Thyroid gland (tissue), 4 donors: Measurements from ENCODE around the gene MOB4. TPM values are rescaled to one million over a fixed set of nuclear protein-coding genes. Genes with fewer than 3 reads are reported as not detected.

ENCODE experiments used
- DNase-seq, 2 donors: peaks; one replicate each; pipeline ENCODE4 v3.0.0-alpha.2; 2019
- H3K27ac ChIP-seq, 3 donors: fragments of 200-600 bp; sonication (generic); 1 replicate in 2 of 3; 2 replicates in 1 of 3; pipeline ENCODE4 v1.5.1; 2016 to 2019; ENCODE audit warnings: mild to moderate bottlenecking in 1 of 3, moderate library complexity in 1 of 3
- H3K27me3 ChIP-seq: fragments of 200-600 bp; sonication (generic); one replicate; pipeline ENCODE4 v1.5.1; 2019
- H3K36me3 ChIP-seq, 2 donors: fragments of 200-600 bp; sonication (generic); one replicate each; pipeline ENCODE4 v1.5.1; 2016 to 2019
- H3K4me1 ChIP-seq, 2 donors: fragments of 200-600 bp; sonication (generic); one replicate each; pipeline ENCODE4 v1.5.1; 2017 to 2019
- H3K4me3 ChIP-seq, 3 donors: fragments of 200-600 bp; sonication (generic); replicated peaks in 1 of 3; 1 replicate in 2 of 3; 2 replicates in 1 of 3; pipeline ENCODE4 v1.5.1; 2016; ENCODE audit warnings: mild to moderate bottlenecking in 1 of 3
- H3K9me3 ChIP-seq: fragments of 200-600 bp; sonication (generic); one replicate; pipeline ENCODE4 v1.5.1; 2017
- CTCF ChIP-seq, 6 experiments: fragments of 200-600 bp in 3 of 6; fragments of 450-650 bp in 3 of 6; sonication (generic) in 3 of 6; IDR thresholded peaks; one replicate each; pipeline ENCODE4 v1.5.1; 2016 to 2019; ENCODE audit warnings: antibody characterized with exemption in 6 of 6, mild to moderate bottlenecking in 2 of 6, inconsistent platforms in 1 of 6, moderate library complexity in 1 of 6
- POLR2A ChIP-seq, 2 donors: fragments of 450-650 bp; IDR thresholded peaks; one replicate each; pipeline ENCODE4 v1.6.1; 2017; ENCODE audit warnings: antibody characterized with exemption in 2 of 2, mild to moderate bottlenecking in 2 of 2, moderate library complexity in 1 of 2
- WGBS, 2 donors: methylation state at CpG; one replicate each; pipeline ENCODE4 v1.1.5; 2017; 5-methylcytosine and 5-hydroxymethylcytosine counted together
- intact Hi-C: fragments of 100-400 bp; cut with DNase I; formaldehyde crosslinking; loops from one replicate; pipeline ENCODE4 v1.15.1; 2023
- total RNA-seq, 4 donors: library from RNA; depleted of rRNA; stranded (reverse); fragments of >200 nt; gene quantifications; one replicate each; pipeline ENCODE4 v1.2.3, GENCODE V29; 2016

Gene MOB4
- total RNA-seq, 4 donors from 2014 or later = 24.7 to 36.1 (median 28.6) TPM

DNA sequence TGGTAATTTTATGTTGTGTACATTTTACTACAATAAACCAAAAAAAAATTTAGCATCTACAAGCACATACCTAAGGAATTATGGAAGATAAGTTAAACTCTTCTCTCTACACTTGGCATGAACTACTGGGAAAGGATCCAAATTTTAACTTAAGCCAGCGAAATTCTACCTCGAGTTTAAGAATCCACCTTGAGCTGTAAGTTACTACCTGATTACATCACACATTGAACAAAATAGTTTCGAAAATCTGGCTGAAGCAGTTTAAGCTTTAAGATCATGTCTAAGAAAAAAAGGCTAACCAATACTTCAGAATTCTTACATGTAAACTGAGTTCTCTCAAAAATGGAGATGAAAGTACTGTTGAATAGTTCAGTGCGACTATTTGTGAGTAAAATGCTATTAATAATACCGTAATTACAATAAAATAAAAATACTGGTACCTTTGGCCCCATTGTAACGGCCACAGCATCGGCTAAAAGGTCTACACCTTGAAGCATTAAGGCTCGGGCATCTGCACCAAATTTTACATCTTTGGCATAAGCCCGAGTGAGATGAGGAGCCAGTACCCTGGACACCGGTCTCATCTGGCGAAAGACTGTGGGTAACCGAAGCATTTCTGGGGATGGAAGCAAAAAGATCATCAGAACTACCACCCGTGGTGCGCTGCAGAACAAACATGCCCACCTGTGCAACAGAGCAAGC lies 17.5 kb upstream of the MOB4 start:
- Histone ChIP-seq H3K36me3 (peaks cover 34% of the 10 kb centered on the region in 2 donors), H3K9me3 (no peaks in the 10 kb centered on the region), H3K4me3 (peak overlapping the region; percentile 0 to 94 (median 84)), H3K4me1 (peaks cover 13 to 30% of the 10 kb centered on the region in 2 donors), H3K27me3 (no peaks in the 10 kb centered on the region), H3K27ac (peak overlapping the region in 2 of 3 donors; percentile 100)
- no peak for DNase-seq
- intact Hi-C loops = no loop called here
- TF ChIP-seq POLR2A (IDR thresholded peaks at IDR 0.05) (no peak), CTCF (IDR thresholded peaks at IDR 0.05) (no peak)
- 14 to 19% methylated on average over 14 of the region's 14 CpGs for WGBS, 2 donors

DNA sequence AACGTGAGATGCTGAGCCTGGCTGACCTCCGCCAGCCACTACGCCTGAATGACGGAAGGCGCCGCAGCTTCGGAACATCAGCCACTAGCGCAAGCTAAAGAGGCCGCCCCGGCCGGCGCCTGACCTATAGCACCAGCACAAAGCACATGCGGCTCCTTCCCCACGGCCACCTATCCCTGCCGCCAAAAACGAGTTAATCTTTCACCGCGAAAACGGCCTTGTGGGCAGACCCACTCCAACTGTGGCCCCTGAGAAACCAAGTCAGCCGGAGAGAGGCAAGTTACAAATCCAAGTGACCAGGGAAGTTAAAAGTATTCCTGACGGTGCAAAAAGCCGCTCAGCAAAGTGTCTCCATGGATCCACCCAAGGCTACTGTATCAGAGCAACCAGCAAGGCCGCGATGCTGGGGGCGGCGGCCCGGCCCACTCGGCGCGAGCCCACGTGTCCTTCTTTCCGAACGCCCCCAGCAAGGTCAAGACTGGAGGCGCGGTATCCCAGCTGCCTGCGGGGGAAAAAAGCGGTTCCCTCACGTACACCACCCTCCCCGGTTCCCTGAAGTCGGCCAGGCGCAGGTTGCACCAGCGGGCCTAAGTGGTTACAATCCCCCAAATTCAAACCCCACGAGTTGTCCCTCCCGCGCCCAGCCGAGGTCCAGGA lies 16.8 kb upstream of the MOB4 start:
- intact Hi-C loops = no loop called here
- Histone ChIP-seq H3K4me1 (peaks cover 13 to 30% of the 10 kb centered on the region in 2 donors), H3K9me3 (no peaks in the 10 kb centered on the region), H3K36me3 (peaks cover 28 to 34% of the 10 kb centered on the region in 2 donors), H3K4me3 (peak overlapping the region; percentile 83 to 94 (median 84)), H3K27me3 (no peaks in the 10 kb centered on the region), H3K27ac (peak overlapping the region; percentile 75 to 100 (median 100))
- TF ChIP-seq CTCF (IDR thresholded peaks at IDR 0.05) = no peak
- TF ChIP-seq POLR2A (IDR thresholded peaks at IDR 0.05) = peak in 1 of 2 donors; percentile 43
- DNase-seq = peak; percentile 64 to 69
- WGBS, 2 donors = 0 to 1% methylated on average over 22 to 26 of the region's 46 CpGs

DNA sequence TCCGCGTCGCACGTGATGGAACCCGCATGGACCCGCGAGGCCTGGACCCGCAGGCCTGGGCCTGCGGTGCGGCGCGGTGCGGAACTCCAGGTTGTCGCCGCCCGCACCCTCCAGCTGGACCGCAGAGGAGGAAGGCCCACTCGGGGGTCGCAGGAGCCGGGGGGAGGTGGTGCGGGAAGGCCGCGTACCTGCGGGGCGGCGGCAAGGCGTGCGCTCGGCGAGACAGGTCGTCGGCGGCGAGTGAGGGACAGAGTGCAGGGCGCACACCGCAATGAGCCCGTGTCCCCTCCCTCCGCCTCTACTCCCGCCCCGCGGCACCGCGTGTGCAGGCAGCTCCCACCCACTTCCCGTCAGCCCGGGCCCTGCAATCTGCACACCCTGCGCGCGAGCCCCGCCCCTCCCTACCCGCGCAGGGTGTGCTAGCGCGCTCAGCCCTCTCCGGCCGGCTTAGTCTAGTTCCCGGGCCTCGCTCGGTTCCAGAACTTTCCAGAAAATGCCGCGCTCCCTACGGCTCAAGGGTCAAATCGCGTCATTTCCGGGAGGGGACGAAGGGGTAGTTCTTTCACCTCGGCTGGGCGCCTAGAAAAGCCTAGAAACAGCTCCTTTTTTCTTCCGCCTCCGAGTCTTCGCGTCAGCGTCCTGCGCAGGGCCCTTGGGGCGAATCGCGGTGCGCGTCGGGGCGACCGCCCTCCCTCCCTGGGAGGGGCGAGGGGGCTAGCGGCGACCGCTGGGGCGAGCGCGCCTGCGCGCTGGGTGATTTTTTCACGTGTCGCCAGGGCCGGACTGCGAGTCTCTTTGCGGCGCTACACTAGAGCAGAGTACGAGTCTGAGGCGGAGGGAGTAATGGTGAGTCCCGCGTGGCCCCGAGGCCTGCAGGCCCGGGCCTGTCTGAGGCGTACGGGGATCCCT lies 16.0 kb upstream of the MOB4 start, which contains the start of the genes HSPD1 and HSPE1:
Gene HSPD1 (minus strand): TSS at position 247 of the 909 bp plus-strand sequence. CDS start 992 bp downstream, outside the sequence.
Gene HSPE1 (plus strand): TSS at position 786 of the 909 bp plus-strand sequence. CDS start 58 bp downstream, at position 844.
- H3K27me3 ChIP-seq = no peaks in the 10 kb centered on the region
- peaks cover 30 to 32% of the 10 kb centered on the region in 2 donors for H3K36me3 ChIP-seq
- intact Hi-C loops = no loop called here
- peak in 2 of 6 experiments; percentile 51 to 81 for TF ChIP-seq CTCF (IDR thresholded peaks at IDR 0.05)
- TF ChIP-seq POLR2A (IDR thresholded peaks at IDR 0.05) = peak; percentile 87 to 98
- DNase-seq = peak; percentile 98 to 99
- peaks cover 13 to 30% of the 10 kb centered on the region in 2 donors for H3K4me1 ChIP-seq
- peak within 1 kb of the TSS; percentile 83 to 94 (median 84) for H3K4me3 ChIP-seq
- H3K27ac ChIP-seq = peak within 1 kb of the TSS; percentile 88 to 100 (median 100)
- 0 to 2% methylated on average over 17 to 43 of the region's 104 CpGs for WGBS, 2 donors
- H3K9me3 ChIP-seq = no peaks in the 10 kb centered on the region

DNA sequence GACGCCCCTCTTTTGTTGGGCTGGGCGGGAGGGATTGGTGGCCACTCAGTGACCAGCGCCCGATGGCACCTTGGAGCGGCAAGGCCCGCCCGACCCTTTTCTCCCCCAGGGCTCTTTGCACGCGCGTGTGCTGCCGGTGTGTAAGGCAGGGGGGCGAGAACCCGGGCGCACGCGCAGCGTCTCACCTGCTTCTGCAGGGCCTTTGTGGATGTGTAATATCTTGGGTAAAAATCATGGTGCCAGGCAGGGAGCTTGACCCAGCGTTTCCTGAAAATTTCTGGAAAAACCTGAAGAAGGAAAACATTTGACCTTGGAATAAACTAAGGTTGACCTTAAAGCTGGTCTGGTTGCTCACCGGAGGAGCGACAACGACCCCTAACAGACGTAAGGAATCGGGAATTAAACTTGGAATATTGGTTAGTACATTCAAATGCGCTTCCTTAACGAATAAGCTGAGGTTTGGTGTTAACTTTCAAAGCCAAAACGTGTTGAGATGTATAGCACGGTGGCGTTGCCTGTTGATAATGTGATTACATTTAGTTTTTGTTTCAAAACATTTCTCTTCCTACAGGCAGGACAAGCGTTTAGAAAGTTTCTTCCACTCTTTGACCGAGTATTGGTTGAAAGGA lies 15.2 kb upstream of the MOB4 start:
- intact Hi-C loops = no loop called here
- Histone ChIP-seq H3K27me3 (no peaks in the 10 kb centered on the region), H3K4me3 (peak overlapping the region; percentile 9 to 94 (median 47)), H3K27ac (peak overlapping the region; percentile 88 to 100 (median 100)), H3K4me1 (peaks cover 13 to 30% of the 10 kb centered on the region in 2 donors), H3K9me3 (no peaks in the 10 kb centered on the region), H3K36me3 (peaks cover 22 to 25% of the 10 kb centered on the region in 2 donors)
- TF ChIP-seq CTCF (IDR thresholded peaks at IDR 0.05) = no peak
- TF ChIP-seq POLR2A (IDR thresholded peaks at IDR 0.05) = no peak
- DNase-seq = no peak
- 0% methylated on average over 21 of the region's 30 CpGs for WGBS, 2 donors
